Measurements from ENCODE around the gene EIF4G3.

The EIF4G3 gene

GRCh38 chr1:21115098-21115760, 61.5 kb downstream of the EIF4G3 start:
- no peak overlapping the region for H3K4me3 ChIP-seq (ENCODE audit: low read depth, low read length)
- TF ChIP-seq, protein P1, sequence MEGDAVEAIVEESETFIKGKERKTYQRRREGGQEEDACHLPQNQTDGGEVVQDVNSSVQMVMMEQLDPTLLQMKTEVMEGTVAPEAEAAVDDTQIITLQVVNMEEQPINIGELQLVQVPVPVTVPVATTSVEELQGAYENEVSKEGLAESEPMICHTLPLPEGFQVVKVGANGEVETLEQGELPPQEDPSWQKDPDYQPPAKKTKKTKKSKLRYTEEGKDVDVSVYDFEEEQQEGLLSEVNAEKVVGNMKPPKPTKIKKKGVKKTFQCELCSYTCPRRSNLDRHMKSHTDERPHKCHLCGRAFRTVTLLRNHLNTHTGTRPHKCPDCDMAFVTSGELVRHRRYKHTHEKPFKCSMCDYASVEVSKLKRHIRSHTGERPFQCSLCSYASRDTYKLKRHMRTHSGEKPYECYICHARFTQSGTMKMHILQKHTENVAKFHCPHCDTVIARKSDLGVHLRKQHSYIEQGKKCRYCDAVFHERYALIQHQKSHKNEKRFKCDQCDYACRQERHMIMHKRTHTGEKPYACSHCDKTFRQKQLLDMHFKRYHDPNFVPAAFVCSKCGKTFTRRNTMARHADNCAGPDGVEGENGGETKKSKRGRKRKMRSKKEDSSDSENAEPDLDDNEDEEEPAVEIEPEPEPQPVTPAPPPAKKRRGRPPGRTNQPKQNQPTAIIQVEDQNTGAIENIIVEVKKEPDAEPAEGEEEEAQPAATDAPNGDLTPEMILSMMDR (IDR thresholded peaks at IDR 0.05; ENCODE audit: borderline replicate concordance, insufficient read depth, low read depth, low read length): no peak

DNA sequence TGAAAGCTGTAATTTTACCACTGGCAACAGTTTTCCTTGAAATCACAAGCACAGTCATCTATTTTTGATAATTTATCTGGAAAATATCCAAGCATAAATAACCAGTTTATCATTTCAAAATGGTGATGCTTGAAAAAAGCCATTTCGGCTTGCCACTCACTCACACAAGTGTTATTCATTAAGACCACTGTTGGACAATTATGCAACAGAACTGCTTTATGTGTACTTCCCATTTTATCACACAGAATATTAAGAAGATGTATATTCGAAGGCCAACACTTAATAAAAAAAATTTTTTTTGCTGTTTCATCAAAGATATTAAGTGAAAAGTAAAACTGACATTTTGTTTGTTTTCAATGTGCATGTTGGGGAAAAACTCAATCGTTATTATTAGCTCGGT, 62.3 kb downstream of the EIF4G3 start:
- TF ChIP-seq, protein P1 (IDR thresholded peaks at IDR 0.05; ENCODE audit: borderline replicate concordance, insufficient read depth, low read depth, low read length): no peak
- no peak overlapping the region for H3K4me3 ChIP-seq (ENCODE audit: low read depth, low read length)

GRCh38 chr1:21110163-21110562, 66.5 kb downstream of the EIF4G3 start:
- TF ChIP-seq, protein P1 (IDR thresholded peaks at IDR 0.05; ENCODE audit: borderline replicate concordance, insufficient read depth, low read depth, low read length): no peak

GRCh38 chr1:21106709-21107108, 70.0 kb downstream of the EIF4G3 start:
- TF ChIP-seq, protein P1 (IDR thresholded peaks at IDR 0.05; ENCODE audit: borderline replicate concordance, insufficient read depth, low read depth, low read length): no peak
- H3K4me3 ChIP-seq (ENCODE audit: low read depth, low read length): no peak overlapping the region

More at GRCh38 chr1:21110163-21110562, 66.5 kb downstream of the EIF4G3 start:
- H3K4me3 ChIP-seq (ENCODE audit: low read depth, low read length): no peak overlapping the region

DNA sequence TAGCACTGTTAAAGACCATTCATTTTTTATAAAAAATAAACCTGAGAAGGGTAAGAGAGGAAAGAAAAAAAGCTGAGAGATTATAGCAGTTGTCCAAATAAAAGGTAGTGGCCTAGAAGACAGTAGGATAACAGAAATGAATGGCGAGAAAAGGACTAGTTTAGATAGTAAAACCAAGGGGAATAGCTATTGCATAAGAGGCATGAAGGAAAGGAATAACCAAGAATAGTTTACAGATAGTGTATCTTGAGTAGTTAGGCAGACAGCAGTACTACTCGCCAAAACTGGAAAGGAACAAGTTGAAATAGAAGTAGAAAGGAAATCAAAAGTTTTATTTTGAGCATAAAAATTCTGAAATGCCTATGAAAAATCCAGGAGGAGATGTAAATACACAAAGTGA, 70.5 kb downstream of the EIF4G3 start:
- H3K4me3 ChIP-seq (ENCODE audit: low read depth, low read length): no peak overlapping the region
- TF ChIP-seq, protein P1 (IDR thresholded peaks at IDR 0.05; ENCODE audit: borderline replicate concordance, insufficient read depth, low read depth, low read length): no peak

DNA sequence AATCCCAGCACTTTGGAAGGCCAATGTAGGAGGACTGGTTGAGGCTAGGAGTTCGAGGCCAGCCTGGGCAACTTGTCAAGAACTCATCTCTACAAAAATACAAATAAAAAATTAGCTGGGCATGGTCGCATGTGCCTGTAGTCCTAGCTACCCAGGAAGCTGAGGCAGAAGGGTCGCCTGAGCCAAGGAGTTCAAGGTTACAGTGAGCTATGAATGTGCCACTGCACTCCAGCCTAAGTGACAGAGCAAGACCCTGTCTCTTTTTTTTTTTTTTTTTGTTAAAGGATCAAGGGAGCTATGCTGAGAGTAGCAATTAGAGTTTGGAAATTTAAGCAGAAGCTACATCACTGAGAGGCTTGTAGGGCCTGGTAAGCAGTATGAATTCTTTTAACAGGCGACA, 70.9 kb downstream of the EIF4G3 start:
- no peak overlapping the region for H3K4me3 ChIP-seq (ENCODE audit: low read depth, low read length)
- TF ChIP-seq, protein P1 (IDR thresholded peaks at IDR 0.05; ENCODE audit: borderline replicate concordance, insufficient read depth, low read depth, low read length): no peak

- no peak overlapping the region for H3K4me3 ChIP-seq (ENCODE audit: low read depth, low read length)
- TF ChIP-seq, protein P1 (IDR thresholded peaks at IDR 0.05; ENCODE audit: borderline replicate concordance, insufficient read depth, low read depth, low read length): no peak
Measured at GRCh38 chr1:21104683-21105082, 72.0 kb downstream of the EIF4G3 start.
